K562 (cell line): ENCODE results near the gene SGK1. TPM values are rescaled to one million over a fixed set of nuclear protein-coding genes. Genes with fewer than 3 reads are reported as not detected.

ENCODE experiments used
- ATAC-seq: fragments of 200-7000 bp; cut with Tn5 transposase; 3 replicates; pipeline ENCODE4 v1.9.1; 2020; ENCODE audit warnings: moderate library complexity
- BruUV-seq: library from RNA; stranded (reverse); fragments of 400-500 nt; replicated peaks from 2 replicates; lab custom pipeline; 2021; lab: Mats Ljungman, UMichigan
- CTCF ChIA-PET: fragments of 300-600 bp; formaldehyde crosslinking; extraction: SDS; loops from one replicate; lab custom pipeline; 2021; ENCODE audit warnings: low intra/inter-chr PET ratio; lab: Yijun Ruan, JAX
- POLR2A ChIA-PET: fragments of 300-600, 350-650 bp; sonication (Branson Sonifier 250); formaldehyde crosslinking; extraction: SDS; loops from one replicate; lab custom pipeline; 2021; ENCODE audit warnings: antibody characterized with exemption, inconsistent platforms; lab: Yijun Ruan, JAX
- DNase-seq, 4 experiments: peaks; one replicate each; pipeline versions ENCODE4 v3.0.0 to v3.0.0-alpha.2; 2011 to 2018; ENCODE audit warnings: low spot score in 3 of 4, mixed read lengths in 3 of 4; ENCODE audit errors: extremely low read depth in 1 of 4
- FAIRE-seq: peaks from 2 replicates; lab custom pipeline; 2011; peaks lifted over from hg19 to GRCh38; lab: Jason Lieb, UNC
- H2AFZ ChIP-seq: 2 replicates; pipeline ENCODE4 v1.6.0; 2011; ENCODE audit warnings: low read depth, low read length, control low read depth, inconsistent platforms
- H3K27ac ChIP-seq: fragments of 200-600 bp; 3 replicates; pipeline ENCODE4 v1.8.0; 2011; ENCODE audit warnings: low read depth, mild to moderate bottlenecking, control low read depth, inconsistent platforms, low read length, moderate library complexity, mixed read lengths; ENCODE audit errors: extremely low read depth
- H3K27me3 ChIP-seq, 2 experiments: fragments of 300-600 bp in 1 of 2; 2 replicates in 1 of 2; 3 replicates in 1 of 2; pipeline versions ENCODE4 v1.6.0 to v1.8.0; 2011; ENCODE audit warnings: inconsistent platforms in 2 of 2, low read length in 2 of 2, mild to moderate bottlenecking in 1 of 2, mixed read lengths in 1 of 2, moderate library complexity in 1 of 2; ENCODE audit not compliant: control insufficient read depth in 2 of 2, insufficient read depth in 2 of 2
- H3K36me3 ChIP-seq: fragments of 300-600 bp; 3 replicates; pipeline ENCODE4 v1.8.0; 2011; ENCODE audit warnings: mild to moderate bottlenecking, low read length, inconsistent platforms; ENCODE audit not compliant: control insufficient read depth, insufficient read depth
- H3K4me1 ChIP-seq, 2 experiments: fragments of 200-600 bp in 1 of 2; replicated peaks in 1 of 2; 2 replicates in 1 of 2; 3 replicates in 1 of 2; pipeline versions ENCODE4 v1.5.1 to v1.8.0; 2011; ENCODE audit warnings: inconsistent platforms in 2 of 2, low read length in 2 of 2, mild to moderate bottlenecking in 1 of 2, mixed read lengths in 1 of 2, moderate library complexity in 1 of 2; ENCODE audit not compliant: control insufficient read depth in 2 of 2, insufficient read depth in 2 of 2
- H3K4me2 ChIP-seq: 2 replicates; pipeline ENCODE4 v1.6.1; 2011; ENCODE audit warnings: low read length, control low read depth, inconsistent platforms, mixed read lengths; ENCODE audit not compliant: insufficient read depth
- H3K4me3 ChIP-seq: fragments of 200-600 bp; sonication (generic), shearing (Covaris generic); 2 replicates; pipeline ENCODE4 v1.5.1; 2016; ENCODE audit warnings: control low read depth, inconsistent platforms
- H3K79me2 ChIP-seq: fragments of 200-600 bp; 3 replicates; pipeline ENCODE4 v1.8.0; 2011; ENCODE audit warnings: low read length, inconsistent platforms; ENCODE audit not compliant: control insufficient read depth, insufficient read depth
- H3K9ac ChIP-seq, 2 experiments: 2 replicates each; pipeline versions ENCODE4 v1.6.0 to v1.6.1; 2011; ENCODE audit warnings: low read depth in 2 of 2, low read length in 2 of 2, control low read depth in 1 of 2, inconsistent platforms in 1 of 2, mild to moderate bottlenecking in 1 of 2, mixed read lengths in 1 of 2; ENCODE audit not compliant: insufficient read depth in 1 of 2
- H3K9me1 ChIP-seq: one replicate; pipeline ENCODE4 v1.6.0; 2011; ENCODE audit warnings: inconsistent platforms, mild to moderate bottlenecking, low read length, moderate library complexity; ENCODE audit not compliant: control insufficient read depth, insufficient read depth
- H3K9me3 ChIP-seq: replicated peaks from 2 replicates; pipeline ENCODE4 v1.5.1; 2011; ENCODE audit warnings: low read depth, low read length, inconsistent platforms; ENCODE audit not compliant: control insufficient read depth, insufficient read depth
- H4K20me1 ChIP-seq: replicated peaks from 2 replicates; pipeline ENCODE4 v1.6.1; 2011; ENCODE audit warnings: low read length, inconsistent platforms, mixed read lengths; ENCODE audit not compliant: control insufficient read depth, insufficient read depth
- BHLHE40 ChIP-seq: IDR thresholded peaks from 2 replicates; pipeline ENCODE4 v1.6.1; 2011; ENCODE audit warnings: low read length, improper control_type of control experiment
- BRCA1 ChIP-seq, 2 experiments: fragments of 450-650 bp in 1 of 2; sonication (generic) in 1 of 2; formaldehyde crosslinking in 1 of 2; IDR thresholded peaks; 2 replicates each; pipeline versions ENCODE4 v1.5.0 to v1.6.1; 2017 to 2020; ENCODE audit warnings: mild to moderate bottlenecking in 1 of 2, missing genetic modification reagents in 1 of 2
- C11orf30 ChIP-seq: fragments of 450-650 bp; IDR thresholded peaks from 2 replicates; pipeline ENCODE4 v1.6.1; 2016; ENCODE audit warnings: low read depth, mild to moderate bottlenecking
- CHCHD3 ChIP-seq: fragments of 250-450 bp; sonication (Bioruptor Pico); IDR thresholded peaks from 2 replicates; pipeline ENCODE4 v2.1.2; 2022; ENCODE audit warnings: mild to moderate bottlenecking
- EWSR1 ChIP-seq: fragments of 450-650 bp; IDR thresholded peaks from 2 replicates; pipeline ENCODE4 v1.6.1; 2018; ENCODE audit warnings: borderline replicate concordance, mild to moderate bottlenecking, low read depth, moderate library complexity; ENCODE audit not compliant: partially characterized antibody
- KLF1 ChIP-seq: fragments of 450-650 bp; IDR thresholded peaks from 2 replicates; pipeline ENCODE4 v1.6.1; 2016; ENCODE audit warnings: missing genetic modification characterization, missing compliant biosample characterization
- PHTF2 ChIP-seq: fragments of 250-450 bp; sonication (Bioruptor Pico); IDR thresholded peaks from 2 replicates; pipeline ENCODE4 v1.5.0; 2021; ENCODE audit warnings: mild to moderate bottlenecking
- RBBP5 ChIP-seq: fragments of 200-600 bp; sonication (generic); IDR thresholded peaks from 2 replicates; pipeline ENCODE4 v1.6.1; 2012; ENCODE audit warnings: borderline replicate concordance, mild to moderate bottlenecking, low read length, control low read depth, inconsistent platforms; ENCODE audit not compliant: insufficient read depth, poor library complexity, severe bottlenecking
- SOX6 ChIP-seq: fragments of 450-650 bp; IDR thresholded peaks from 2 replicates; pipeline ENCODE4 v1.6.1; 2014; ENCODE audit warnings: mild to moderate bottlenecking
- SRSF7 ChIP-seq: fragments of 200-400 bp; formaldehyde crosslinking; optimal IDR thresholded peaks from 2 replicates; pipeline ENCODE3; 2017; ENCODE audit warnings: mild to moderate bottlenecking, low read depth, low read length
- XRCC5 ChIP-seq: fragments of 200-400 bp; formaldehyde crosslinking; IDR thresholded peaks from 2 replicates; pipeline ENCODE4 v1.6.1; 2017; ENCODE audit warnings: low read depth, mild to moderate bottlenecking, low read length
- ZC3H11A ChIP-seq: IDR thresholded peaks from 2 replicates; pipeline ENCODE4 v1.6.1; 2012; ENCODE audit warnings: low read depth, low read length, improper control_type of control experiment
- ZNF224 ChIP-seq: sonication (generic); formaldehyde crosslinking; IDR thresholded peaks from 2 replicates; pipeline ENCODE4 v1.8.0; 2022; ENCODE audit warnings: mild to moderate bottlenecking, missing genetic modification reagents
- ZNF408 ChIP-seq: fragments of 250-450 bp; sonication (Bioruptor Pico); IDR thresholded peaks from 2 replicates; pipeline ENCODE4 v1.4.0; 2020; ENCODE audit warnings: low read depth, mild to moderate bottlenecking, moderate library complexity
- WGBS: fragments of 100-300 bp; shearing (Covaris generic); methylation state at CpG from one replicate; pipeline ENCODE4 v1.1.6; 2016; ENCODE audit warnings: low coverage, mixed read lengths; ENCODE audit not compliant: insufficient coverage; ENCODE audit errors: missing lambda C conversion rate; 5-methylcytosine and 5-hydroxymethylcytosine counted together
- in situ Hi-C: fragments of 300-500 bp; cut with MboI; formaldehyde crosslinking; loops from 4 replicates; pipeline ENCODE4 v1.15.0; 2018; ENCODE audit warnings: inconsistent platforms, mixed read lengths
- intact Hi-C: fragments of 100-400 bp; cut with micrococcal nuclease; formaldehyde crosslinking; loops from 2 replicates; pipeline ENCODE4 v1.14.2; 2022
- polyA plus RNA-seq, 8 experiments: library from polyadenylated mRNA; depleted of rRNA in 4 of 8; stranded (reverse) in 5 of 8; unstranded in 3 of 8; fragments of >200 nt; fragmentation: Nextera tagmentation in 2 of 8; fragmentation: Illumina TruSeq in 1 of 8; extraction: Ambion mirVana in 2 of 8; extraction: Trizol in 1 of 8; gene quantifications; 2 replicates each; pipeline versions ENCODE4 v1.2.1 to v1.2.3, GENCODE V29; 2011 to 2014; ENCODE audit warnings: inconsistent platforms in 1 of 8, missing spikeins in 1 of 8
- total RNA-seq, 7 experiments: library from RNA; depleted of rRNA in 6 of 7; stranded (reverse); fragments of >200 nt in 6 of 7; fragmentation: Illumina TruSeq in 2 of 7; extraction: Trizol in 2 of 7; gene quantifications; 2 replicates each; pipeline versions ENCODE4 v1.2.1 to v1.2.3, GENCODE V29; 2011 to 2021; ENCODE audit warnings: low replicate concordance in 1 of 7
- TF ChIP-seq, protein P1 (sequence below): fragments of 250-450 bp; sonication (Bioruptor Pico); IDR thresholded peaks from 2 replicates; pipeline ENCODE4 v1.9.0; 2021; ENCODE audit warnings: mild to moderate bottlenecking
- TF ChIP-seq, protein P2 (sequence below), 3 experiments: fragments of 200-800 bp in 1 of 3; sonication (Bioruptor generic) in 1 of 3; sonication (generic) in 1 of 3; formaldehyde crosslinking in 1 of 3; IDR thresholded peaks; 2 replicates each; pipeline versions ENCODE4 v1.6.1 to v1.8.0; 2016 to 2022; ENCODE audit warnings: mild to moderate bottlenecking in 2 of 3, missing compliant biosample characterization in 2 of 3, missing genetic modification characterization in 2 of 3, missing genetic modification reagents in 1 of 3
- TF ChIP-seq, protein P3 (sequence below): fragments of 450-650 bp; formaldehyde crosslinking; IDR thresholded peaks from 2 replicates; pipeline ENCODE4 v1.4.0; 2022; ENCODE audit warnings: missing genetic modification characterization

The SGK1 gene
- total and polyA plus RNA-seq, 9 of the 15 experiments (the other 6 are each of a cell fraction or from before 2014, with no cell fraction given) = 3.5 to 7.2 (median 3.9) TPM

DNA sequence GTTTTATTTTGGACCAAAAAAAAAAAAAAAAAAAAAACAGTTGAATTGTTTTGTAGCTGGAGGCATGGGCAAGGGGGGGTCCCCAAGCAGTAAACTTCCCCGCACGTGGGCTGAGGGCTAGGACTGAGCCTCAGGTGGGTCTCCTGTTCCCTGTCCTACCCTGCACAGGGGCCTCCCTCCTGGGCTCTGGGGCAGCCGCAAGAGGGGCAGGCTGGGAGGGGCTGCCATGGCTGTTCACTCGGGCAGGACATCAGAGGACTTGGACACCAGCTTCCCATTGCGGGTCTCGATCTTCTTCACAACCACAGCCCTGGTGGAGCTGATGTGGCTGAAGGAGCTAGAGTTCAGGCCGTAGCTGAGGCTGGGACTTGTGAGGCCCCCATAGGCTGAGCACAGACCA is 21.1 kb downstream of the SGK1 start:
- Histone ChIP-seq H2AFZ (no peak overlapping the region), H3K9ac (no peak overlapping the region; a peak in 1 of 4 replicates), H4K20me1 (no peaks in the 10 kb centered on the region), H3K4me1 (peaks cover 26 to 30% of the 10 kb centered on the region in 2 experiments), H3K9me3 (no peaks in the 10 kb centered on the region), H3K27ac (no peak overlapping the region), H3K4me2 (no peak overlapping the region), H3K36me3 (no peaks in the 10 kb centered on the region), H3K79me2 (no peaks in the 10 kb centered on the region), H3K9me1 (no peaks in the 10 kb centered on the region), H3K27me3 (no peaks in the 10 kb centered on the region), H3K4me3 (no peak overlapping the region)
- DNase-seq = no peak
- WGBS = 86% methylated on average over 6 of the region's 7 CpGs
- no peak for ATAC-seq
- in situ Hi-C loops (no loop called here), intact Hi-C loops (loop anchor here (5.0 kb wide), 1 partner anchor 119 kb away; no protein-coding TSS in a partner anchor)
- no TSS peak for BruUV-seq
- CTCF ChIA-PET = interaction anchor here (0.6 kb wide), 1 partner anchor 18 kb away, joined by 6 read pairs; no protein-coding TSS in a partner anchor
- POLR2A ChIA-PET = interaction anchor here (1.8 kb wide), 1 partner anchor 123 kb away, joined by 6 read pairs; no protein-coding TSS in a partner anchor
- no peak for FAIRE-seq
- TF ChIP-seq CHCHD3 (CRISPR knock-in tag) (no peak), XRCC5 (no peak), BHLHE40 (no peak), BRCA1 (IDR thresholded peaks at IDR 0.05) (no peak), BRCA1 (CRISPR knock-in tag; IDR thresholded peaks at IDR 0.05) (no peak), SOX6 (no peak), C11orf30 (no peak), ZNF408 (CRISPR knock-in tag) (no peak), PHTF2 (no peak), EWSR1 (no peak), ZNF224 (no peak), ZC3H11A (no peak), SRSF7 (no peak), RBBP5 (no peak), KLF1 (tag) (no peak)
- TF ChIP-seq, protein P1, sequence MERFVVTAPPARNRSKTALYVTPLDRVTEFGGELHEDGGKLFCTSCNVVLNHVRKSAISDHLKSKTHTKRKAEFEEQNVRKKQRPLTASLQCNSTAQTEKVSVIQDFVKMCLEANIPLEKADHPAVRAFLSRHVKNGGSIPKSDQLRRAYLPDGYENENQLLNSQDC (CRISPR knock-in tag) = no peak
- TF ChIP-seq, protein P2, sequence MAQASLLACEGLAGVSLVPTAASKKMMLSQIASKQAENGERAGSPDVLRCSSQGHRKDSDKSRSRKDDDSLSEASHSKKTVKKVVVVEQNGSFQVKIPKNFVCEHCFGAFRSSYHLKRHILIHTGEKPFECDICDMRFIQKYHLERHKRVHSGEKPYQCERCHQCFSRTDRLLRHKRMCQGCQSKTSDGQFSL (CRISPR knock-in tag; IDR thresholded peaks at IDR 0.05) = no peak
- TF ChIP-seq, protein P2 (tag; IDR thresholded peaks at IDR 0.05) = no peak
- TF ChIP-seq, protein P3, sequence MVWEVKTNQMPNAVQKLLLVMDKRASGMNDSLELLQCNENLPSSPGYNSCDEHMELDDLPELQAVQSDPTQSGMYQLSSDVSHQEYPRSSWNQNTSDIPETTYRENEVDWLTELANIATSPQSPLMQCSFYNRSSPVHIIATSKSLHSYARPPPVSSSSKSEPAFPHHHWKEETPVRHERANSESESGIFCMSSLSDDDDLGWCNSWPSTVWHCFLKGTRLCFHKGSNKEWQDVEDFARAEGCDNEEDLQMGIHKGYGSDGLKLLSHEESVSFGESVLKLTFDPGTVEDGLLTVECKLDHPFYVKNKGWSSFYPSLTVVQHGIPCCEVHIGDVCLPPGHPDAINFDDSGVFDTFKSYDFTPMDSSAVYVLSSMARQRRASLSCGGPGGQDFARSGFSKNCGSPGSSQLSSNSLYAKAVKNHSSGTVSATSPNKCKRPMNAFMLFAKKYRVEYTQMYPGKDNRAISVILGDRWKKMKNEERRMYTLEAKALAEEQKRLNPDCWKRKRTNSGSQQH = no peak
